K562 (cell line): ENCODE measurements around the gene MRPL38. TPM values are rescaled to one million over a fixed set of nuclear protein-coding genes. Genes with fewer than 3 reads are reported as not detected.

Source experiments
- ATF4 ChIP-seq: fragments of 450-650 bp; formaldehyde crosslinking; IDR thresholded peaks from 2 replicates; pipeline ENCODE4 v1.4.0; 2022; ENCODE audit warnings: mild to moderate bottlenecking, moderate library complexity
- BCL6 ChIP-seq: fragments of 250-450 bp; sonication (Bioruptor Pico); IDR thresholded peaks from 2 replicates; pipeline ENCODE4 v1.4.0; 2020
- C11orf30 ChIP-seq: fragments of 450-650 bp; IDR thresholded peaks from 2 replicates; pipeline ENCODE4 v1.6.1; 2016; ENCODE audit warnings: low read depth, mild to moderate bottlenecking
- CHCHD3 ChIP-seq: fragments of 250-450 bp; sonication (Bioruptor Pico); IDR thresholded peaks from 2 replicates; pipeline ENCODE4 v2.1.2; 2022; ENCODE audit warnings: mild to moderate bottlenecking
- CTCF ChIP-seq, 3 experiments: IDR thresholded peaks in 2 of 3; conservative IDR thresholded peaks in 1 of 3; 2 replicates each; pipeline ENCODE4 v1.5.1; 2011 to 2012; ENCODE audit warnings: low read length in 3 of 3, mild to moderate bottlenecking in 3 of 3, control low read depth in 2 of 3, improper control_type of control experiment in 1 of 3, inconsistent platforms in 1 of 3, low read depth in 1 of 3, mixed read lengths in 1 of 3, moderate library complexity in 1 of 3; ENCODE audit not compliant: insufficient read depth in 2 of 3
- IRF2 ChIP-seq: sonication (generic); formaldehyde crosslinking; IDR thresholded peaks from 2 replicates; pipeline ENCODE4 v1.8.1; 2022; ENCODE audit warnings: mild to moderate bottlenecking, missing genetic modification reagents
- LEF1 ChIP-seq: fragments of 450-650 bp; IDR thresholded peaks from 2 replicates; pipeline ENCODE4 v1.6.1; 2016; ENCODE audit warnings: mild to moderate bottlenecking
- MAZ ChIP-seq, 2 experiments: fragments of 450-650 bp in 1 of 2; sonication (generic) in 1 of 2; formaldehyde crosslinking; IDR thresholded peaks in 1 of 2; conservative IDR thresholded peaks in 1 of 2; 2 replicates each; pipeline versions ENCODE4 v1.4.0 to v1.5.0; 2020; ENCODE audit warnings: mild to moderate bottlenecking in 1 of 2, missing genetic modification reagents in 1 of 2
- NR3C1 ChIP-seq: sonication (generic); formaldehyde crosslinking; IDR thresholded peaks from 2 replicates; pipeline ENCODE4 v1.8.1; 2022; ENCODE audit warnings: missing genetic modification reagents
- PCBP1 ChIP-seq: fragments of 200-400 bp; formaldehyde crosslinking; IDR thresholded peaks from 2 replicates; pipeline ENCODE4 v1.6.1; 2018; ENCODE audit warnings: mild to moderate bottlenecking, low read depth, low read length; ENCODE audit not compliant: poor library complexity, severe bottlenecking
- PRPF4 ChIP-seq: fragments of 200-400 bp; formaldehyde crosslinking; IDR thresholded peaks from one replicate; pipeline ENCODE4 v1.6.1; 2017; ENCODE audit warnings: low read length, low read depth, mild to moderate bottlenecking; ENCODE audit not compliant: insufficient read depth, poor library complexity, severe bottlenecking
- SIRT6 ChIP-seq: IDR thresholded peaks from one replicate; pipeline ENCODE4 v1.6.1; 2012; ENCODE audit warnings: low read depth, mild to moderate bottlenecking, control low read depth, inconsistent platforms, low read length, moderate library complexity
- SOX6 ChIP-seq: fragments of 450-650 bp; IDR thresholded peaks from 2 replicates; pipeline ENCODE4 v1.6.1; 2014; ENCODE audit warnings: mild to moderate bottlenecking
- ZMIZ1 ChIP-seq, 2 experiments: fragments of 150-350 bp in 1 of 2; IDR thresholded peaks; 2 replicates each; pipeline ENCODE4 v1.6.1; 2012 to 2016; ENCODE audit warnings: low read depth in 2 of 2, low read length in 2 of 2, mild to moderate bottlenecking in 1 of 2, moderate library complexity in 1 of 2
- ZNF143 ChIP-seq: sonication (generic); formaldehyde crosslinking; IDR thresholded peaks from 2 replicates; pipeline ENCODE4 v1.9.0; 2022; ENCODE audit warnings: mild to moderate bottlenecking, missing genetic modification reagents
- ZNF395 ChIP-seq: fragments of 200-800 bp; sonication (Bioruptor generic); IDR thresholded peaks from 2 replicates; pipeline ENCODE4 v1.6.1; 2017; ENCODE audit warnings: missing genetic modification characterization, missing compliant biosample characterization
- ZSCAN32 ChIP-seq: fragments of 450-650 bp; formaldehyde crosslinking; IDR thresholded peaks from 2 replicates; pipeline ENCODE4 v1.4.0; 2020; ENCODE audit warnings: mild to moderate bottlenecking, moderate library complexity
- polyA plus RNA-seq, 8 experiments: library from polyadenylated mRNA; depleted of rRNA in 4 of 8; stranded (reverse) in 5 of 8; unstranded in 3 of 8; fragments of >200 nt; fragmentation: Nextera tagmentation in 2 of 8; fragmentation: Illumina TruSeq in 1 of 8; extraction: Ambion mirVana in 2 of 8; extraction: Trizol in 1 of 8; gene quantifications; 2 replicates each; pipeline versions ENCODE4 v1.2.1 to v1.2.3, GENCODE V29; 2011 to 2014; ENCODE audit warnings: inconsistent platforms in 1 of 8, missing spikeins in 1 of 8
- total RNA-seq, 7 experiments: library from RNA; depleted of rRNA in 6 of 7; stranded (reverse); fragments of >200 nt in 6 of 7; fragmentation: Illumina TruSeq in 2 of 7; extraction: Trizol in 2 of 7; gene quantifications; 2 replicates each; pipeline versions ENCODE4 v1.2.1 to v1.2.3, GENCODE V29; 2011 to 2021; ENCODE audit warnings: low replicate concordance in 1 of 7
- TF ChIP-seq, protein P1 (sequence below): fragments of 250-450 bp; sonication (Bioruptor Pico); IDR thresholded peaks from 2 replicates; pipeline ENCODE4 v1.9.0; 2021; ENCODE audit warnings: mild to moderate bottlenecking

The MRPL38 gene
- total and polyA plus RNA-seq, 9 of the 15 experiments (the other 6 are each of a cell fraction or from before 2014, with no cell fraction given) = 4.5 to 154 (median 48.5) TPM

DNA sequence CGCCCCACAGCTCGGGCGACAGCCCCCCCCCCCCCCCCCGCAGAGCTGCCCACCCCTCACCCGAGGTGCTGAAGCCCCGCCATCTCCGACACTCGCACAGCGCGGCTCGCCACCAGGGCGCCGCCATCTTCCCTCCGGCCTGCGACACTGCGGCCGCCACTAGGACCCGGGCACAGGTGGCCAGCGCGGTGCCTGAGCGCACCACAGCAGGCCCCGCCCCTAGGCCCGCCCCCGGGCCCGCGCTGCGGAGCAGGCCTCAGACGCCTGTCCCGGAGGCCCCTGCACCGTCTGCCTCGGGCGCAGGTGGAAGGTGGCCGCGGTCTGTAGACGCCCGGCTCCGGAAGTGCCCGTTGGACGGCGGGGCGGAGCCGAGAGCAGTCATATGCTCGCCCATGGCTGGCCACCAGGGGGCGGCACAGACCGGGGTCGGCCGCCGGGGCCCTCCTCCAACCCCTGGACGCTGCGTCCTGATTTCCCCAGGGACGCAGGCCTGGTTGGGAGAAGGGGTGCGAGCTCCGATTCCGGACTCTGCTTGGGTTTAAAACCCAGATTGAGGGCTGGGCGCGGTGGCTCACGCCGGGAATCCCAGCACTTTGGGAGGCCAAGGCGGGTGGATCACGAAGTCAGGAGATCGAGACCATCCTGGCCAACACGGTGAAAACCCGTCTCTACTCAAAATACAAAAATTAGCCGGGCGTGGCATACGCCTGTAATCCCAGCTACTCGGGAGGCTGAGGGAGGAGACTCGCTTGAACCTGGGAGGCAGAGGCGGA lies at the start of gene MRPL38 (continued):
- TF ChIP-seq ZNF395 (CRISPR knock-in tag) = no peak
- TF ChIP-seq CTCF (IDR thresholded peaks at IDR 0.05 in 2 of 3, conservative IDR thresholded peaks at IDR 0.05 in 1 of 3; ENCODE audit: insufficient read depth in 2 of 3, low read depth in 1 of 3, low read length in 3 of 3) = peak; percentile 92 to 97 (median 95)
- TF ChIP-seq ZNF143 (CRISPR knock-in tag) = no peak
- no peak; the same call in 1 of the 2 replicates for TF ChIP-seq ATF4 (CRISPR knock-in tag)
- no peak for TF ChIP-seq PRPF4
- TF ChIP-seq C11orf30 = peak; percentile 76
- TF ChIP-seq SIRT6 = no peak
- no peak for TF ChIP-seq PCBP1
- TF ChIP-seq, protein P1, sequence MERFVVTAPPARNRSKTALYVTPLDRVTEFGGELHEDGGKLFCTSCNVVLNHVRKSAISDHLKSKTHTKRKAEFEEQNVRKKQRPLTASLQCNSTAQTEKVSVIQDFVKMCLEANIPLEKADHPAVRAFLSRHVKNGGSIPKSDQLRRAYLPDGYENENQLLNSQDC = no peak
- peak; percentile 91 to 93 for TF ChIP-seq MAZ (CRISPR knock-in tag; conservative IDR thresholded peaks at IDR 0.05 in 1 of 2, IDR thresholded peaks at IDR 0.05 in 1 of 2)
- no peak for TF ChIP-seq BCL6 (CRISPR knock-in tag)
- no peak for TF ChIP-seq NR3C1 (CRISPR knock-in tag)
- no peak for TF ChIP-seq ZMIZ1 (IDR thresholded peaks at IDR 0.05; ENCODE audit: low read depth in 2 of 2, low read length in 2 of 2)
- peak; percentile 69 for TF ChIP-seq SOX6
- TF ChIP-seq ZSCAN32 = no peak
- TF ChIP-seq LEF1 = no peak
- no peak for TF ChIP-seq IRF2 (CRISPR knock-in tag)
- TF ChIP-seq CHCHD3 (CRISPR knock-in tag) = 0 out of 2 replicates have a peak, but pooled peaks have one; percentile 6
